MG63 (cell line): Measurements from ENCODE around the gene RICTOR. TPM values are rescaled to one million over a fixed set of nuclear protein-coding genes. Genes with fewer than 3 reads are reported as not detected.
"Not testable (repeated sequence)": the region's sequence is repeated elsewhere in the genome, so short reads cannot be mapped to it uniquely, and the experiment has no call there.

Experiments used
- DNase-seq: peaks from one replicate; pipeline ENCODE4 v3.0.0-alpha.2; 2020
- H3K27me3 ChIP-seq: fragments of 250-450 bp; sonication (Bioruptor Pico); 2 replicates; pipeline ENCODE4 v1.5.1; 2020; ENCODE audit warnings: mild to moderate bottlenecking, moderate library complexity
- H3K36me3 ChIP-seq: fragments of 250-450 bp; sonication (Bioruptor Pico); 2 replicates; pipeline ENCODE4 v1.5.1; 2020; ENCODE audit warnings: mild to moderate bottlenecking, moderate library complexity
- H3K4me3 ChIP-seq: fragments of 250-450 bp; sonication (Bioruptor Pico); 2 replicates; pipeline ENCODE4 v1.5.1; 2020; ENCODE audit warnings: mild to moderate bottlenecking, moderate library complexity
- H3K9me3 ChIP-seq: fragments of 250-450 bp; sonication (Bioruptor Pico); 2 replicates; pipeline ENCODE4 v1.5.1; 2020; ENCODE audit warnings: mild to moderate bottlenecking, moderate library complexity
- total RNA-seq: library from RNA; depleted of rRNA; stranded (reverse); fragments of >200 nt; shearing (Covaris generic); gene quantifications from 2 replicates; pipeline ENCODE4 v1.2.3, GENCODE V29; 2014; ENCODE audit warnings: low replicate concordance

Gene RICTOR
- total RNA-seq, 1 experiment from 2014 or later: 13.1 TPM

DNA sequence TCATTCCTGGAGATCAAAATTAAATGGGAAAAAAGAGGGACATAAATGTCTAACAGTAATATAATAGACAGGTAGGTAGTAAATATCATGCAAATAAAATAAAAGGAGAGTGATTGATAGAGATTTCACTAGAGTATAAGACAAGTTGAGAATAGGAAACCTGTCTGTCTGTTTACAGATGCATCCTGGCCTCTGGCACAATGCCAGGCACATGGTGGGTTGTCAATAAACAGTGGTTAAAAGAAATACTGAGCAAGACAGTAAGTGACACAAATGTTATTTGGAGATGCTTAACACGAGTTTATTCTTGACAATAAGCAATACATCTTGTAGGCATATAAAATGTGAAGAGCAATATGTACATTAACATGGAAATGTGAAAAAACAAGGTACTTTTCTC, 33.3 kb downstream of the RICTOR start:
- Histone ChIP-seq H3K27me3 (no peaks in the 10 kb centered on the region), H3K4me3 (no peak overlapping the region), H3K36me3 (no peaks in the 10 kb centered on the region; the same call in 1 of the 2 replicates), H3K9me3 (no peaks in the 10 kb centered on the region; the same call in 1 of the 2 replicates)
- DNase-seq: no peak

DNA sequence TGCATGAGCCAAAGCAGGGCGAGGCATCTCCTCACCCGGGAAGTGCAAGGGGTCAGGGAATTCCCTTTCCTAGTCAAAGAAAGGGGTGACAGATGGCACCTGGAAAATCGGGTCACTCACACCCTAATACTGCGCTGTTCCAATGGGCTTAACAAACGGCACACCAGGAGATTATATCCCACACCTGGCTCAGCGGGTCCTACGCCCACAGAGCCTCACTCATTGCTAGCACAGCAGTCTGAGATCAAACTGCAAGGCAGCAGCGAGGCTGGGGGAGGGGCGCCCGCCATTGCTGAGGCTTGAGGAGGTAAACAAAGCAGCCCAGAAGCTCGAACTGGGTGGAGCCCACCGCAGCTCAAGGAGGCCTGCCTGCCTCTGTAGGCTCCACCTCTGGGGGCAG, 39.7 kb downstream of the RICTOR start:
- not testable (repeated sequence) for H3K36me3 ChIP-seq, H3K27me3 ChIP-seq, H3K9me3 ChIP-seq, DNase-seq, H3K4me3 ChIP-seq

DNA sequence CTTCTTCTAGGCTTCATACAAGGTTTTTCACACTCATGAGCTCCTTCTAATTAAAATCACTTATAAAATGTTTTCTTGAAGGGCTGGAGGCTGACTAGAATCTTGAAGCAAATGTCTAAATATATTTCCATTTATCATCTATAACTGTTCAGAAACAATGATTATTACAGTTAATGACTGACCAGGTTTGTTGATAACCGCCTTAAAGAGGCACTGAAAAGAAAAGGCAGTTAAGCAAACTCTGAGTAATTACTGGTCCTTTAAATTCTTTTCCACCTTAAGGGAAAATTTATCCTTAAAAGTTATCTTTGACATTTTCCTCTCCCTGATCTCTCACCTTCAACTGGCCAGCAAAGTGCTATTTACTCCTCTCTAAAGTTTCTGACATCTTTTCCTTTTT, 43.2 kb downstream of the RICTOR start:
- no peaks in the 10 kb centered on the region for H3K27me3 ChIP-seq
- no peaks in the 10 kb centered on the region; the same call in 1 of the 2 replicates for H3K9me3 ChIP-seq
- no peak for DNase-seq
- no peaks in the 10 kb centered on the region for H3K36me3 ChIP-seq
- H3K4me3 ChIP-seq: no peak overlapping the region

DNA sequence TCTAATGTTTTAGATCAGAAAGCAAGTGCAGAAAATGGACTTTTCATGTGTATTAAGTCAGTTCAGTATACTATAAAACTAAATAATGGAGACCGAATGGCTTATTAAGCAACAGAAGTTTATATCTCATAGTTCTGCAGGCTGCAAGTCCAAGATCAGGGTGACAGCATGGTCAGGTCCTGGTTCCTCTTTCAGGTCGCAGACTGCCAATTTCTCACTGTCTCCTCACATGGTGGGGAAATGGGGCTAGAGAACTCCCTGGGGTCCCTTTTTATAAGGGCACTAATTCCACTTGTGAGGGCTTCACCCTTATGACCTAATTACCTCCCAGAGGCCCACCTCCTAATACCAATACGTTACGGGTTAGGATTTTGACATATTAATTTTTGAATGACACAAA, 48.7 kb downstream of the RICTOR start:
- Histone ChIP-seq H3K4me3 (no peak overlapping the region), H3K27me3 (no peaks in the 10 kb centered on the region), H3K36me3 (peaks cover 4% of the 10 kb centered on the region), H3K9me3 (no peaks in the 10 kb centered on the region; the same call in 1 of the 2 replicates)
- DNase-seq: no peak

DNA sequence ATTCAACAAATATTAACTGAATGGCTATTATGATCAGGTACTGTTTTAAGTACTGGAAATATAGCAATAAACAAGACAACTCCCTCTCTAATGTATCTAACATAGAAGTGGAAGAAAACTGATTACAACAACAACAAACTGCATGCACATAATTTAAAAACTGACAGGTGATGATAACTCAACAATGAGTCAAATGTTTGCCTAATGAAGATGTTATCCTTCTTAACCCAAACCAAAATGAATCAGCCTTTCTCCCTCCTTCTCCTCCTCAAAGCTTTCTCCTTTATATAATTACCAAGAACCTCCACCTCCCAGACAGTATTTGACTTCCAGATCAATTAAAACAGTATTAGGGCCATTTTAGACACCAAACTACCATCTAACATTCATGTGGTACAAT, 49.3 kb downstream of the RICTOR start:
- Histone ChIP-seq H3K27me3 (no peaks in the 10 kb centered on the region), H3K9me3 (no peaks in the 10 kb centered on the region; the same call in 1 of the 2 replicates), H3K4me3 (no peak overlapping the region), H3K36me3 (peaks cover 4% of the 10 kb centered on the region)
- no peak for DNase-seq

DNA sequence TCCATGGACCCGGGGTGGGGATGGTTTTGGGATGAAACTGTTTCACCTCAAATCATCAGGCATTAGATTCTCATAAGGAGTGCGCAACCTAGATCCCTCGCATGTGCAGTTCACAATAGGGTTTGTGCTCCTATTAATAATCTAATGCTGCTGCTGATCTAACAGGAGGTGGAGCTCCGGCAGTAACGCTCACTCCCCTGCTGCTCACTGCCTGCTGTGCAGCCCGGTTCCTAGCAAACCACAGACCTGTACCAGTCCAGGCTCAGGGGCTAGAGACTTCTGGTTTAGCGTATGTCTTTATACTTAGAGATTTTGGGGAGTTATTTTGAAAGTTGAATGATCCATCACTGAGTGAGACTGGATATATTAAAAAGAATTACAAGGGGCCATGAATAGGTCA, 50.2 kb downstream of the RICTOR start:
- DNase-seq: no peak
- H3K4me3 ChIP-seq: no peak overlapping the region
- no peaks in the 10 kb centered on the region for H3K27me3 ChIP-seq
- peaks cover 6% of the 10 kb centered on the region for H3K36me3 ChIP-seq
- H3K9me3 ChIP-seq: no peaks in the 10 kb centered on the region; the same call in 1 of the 2 replicates

DNA sequence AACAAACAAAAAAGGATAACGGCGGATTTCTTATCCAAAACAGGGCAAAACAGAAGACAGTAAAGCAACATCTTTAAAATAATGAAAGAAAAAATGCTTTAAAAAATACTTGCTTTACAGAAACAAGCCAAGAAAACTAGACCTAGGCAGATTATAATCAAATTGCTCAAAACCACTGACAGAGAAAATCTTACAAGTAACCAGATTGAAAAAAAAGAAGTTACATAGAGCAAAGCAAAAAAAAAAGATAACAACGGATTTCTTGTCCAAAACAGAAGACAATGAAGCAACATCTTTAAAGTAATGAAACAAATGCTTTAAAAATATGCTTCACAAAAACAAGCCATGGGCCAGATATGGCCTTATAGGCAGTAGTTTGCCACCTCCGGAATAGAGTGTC, 51.1 kb downstream of the RICTOR start:
- Histone ChIP-seq H3K9me3 (no peaks in the 10 kb centered on the region; the same call in 1 of the 2 replicates), H3K4me3 (no peak overlapping the region), H3K27me3 (no peaks in the 10 kb centered on the region), H3K36me3 (peaks cover 7% of the 10 kb centered on the region)
- DNase-seq: no peak

DNA sequence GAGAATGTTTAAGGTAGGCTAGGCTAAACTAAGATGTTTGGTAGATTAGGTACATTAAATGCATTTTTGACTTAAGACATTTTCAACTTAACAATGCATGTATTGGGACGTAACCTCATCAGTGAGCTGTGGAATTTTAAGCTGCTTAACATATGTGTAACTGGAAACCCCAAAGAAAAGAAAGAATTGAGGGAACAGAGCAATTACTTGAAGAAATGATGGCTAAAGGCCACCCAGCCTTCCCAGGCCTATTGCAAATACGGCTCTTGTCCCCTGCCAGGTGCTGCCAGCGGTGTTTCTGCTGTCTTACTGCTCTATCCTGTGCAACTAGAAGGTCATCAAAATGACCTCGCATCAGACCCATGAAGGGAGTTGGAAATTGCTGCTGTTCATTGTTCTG, 52.0 kb downstream of the RICTOR start:
- Histone ChIP-seq H3K4me3 (no peak overlapping the region), H3K9me3 (no peaks in the 10 kb centered on the region), H3K27me3 (no peaks in the 10 kb centered on the region), H3K36me3 (peaks cover 7% of the 10 kb centered on the region)
- no peak for DNase-seq

DNA sequence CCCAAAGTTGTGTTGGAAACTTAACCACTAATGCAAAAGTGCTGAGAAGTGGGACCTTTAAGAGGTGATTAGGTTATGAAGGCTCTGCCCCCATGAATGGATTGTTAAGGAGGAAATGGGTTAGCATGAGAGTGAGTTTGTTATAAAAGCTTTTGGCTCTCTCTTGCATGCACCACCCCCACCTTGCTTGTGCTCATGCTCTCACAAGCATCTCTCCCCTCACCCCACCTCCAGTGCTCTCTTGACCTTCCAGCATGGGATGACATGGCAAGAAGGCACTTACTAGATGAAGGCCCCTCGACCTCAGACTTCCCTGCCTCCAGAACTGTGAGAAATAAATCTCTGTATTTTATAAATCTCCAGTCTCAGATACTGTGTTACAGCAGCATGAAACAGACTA, 52.8 kb downstream of the RICTOR start:
- Histone ChIP-seq H3K27me3 (no peaks in the 10 kb centered on the region), H3K9me3 (no peaks in the 10 kb centered on the region), H3K36me3 (peaks cover 7% of the 10 kb centered on the region), H3K4me3 (no peak overlapping the region)
- DNase-seq: no peak

DNA sequence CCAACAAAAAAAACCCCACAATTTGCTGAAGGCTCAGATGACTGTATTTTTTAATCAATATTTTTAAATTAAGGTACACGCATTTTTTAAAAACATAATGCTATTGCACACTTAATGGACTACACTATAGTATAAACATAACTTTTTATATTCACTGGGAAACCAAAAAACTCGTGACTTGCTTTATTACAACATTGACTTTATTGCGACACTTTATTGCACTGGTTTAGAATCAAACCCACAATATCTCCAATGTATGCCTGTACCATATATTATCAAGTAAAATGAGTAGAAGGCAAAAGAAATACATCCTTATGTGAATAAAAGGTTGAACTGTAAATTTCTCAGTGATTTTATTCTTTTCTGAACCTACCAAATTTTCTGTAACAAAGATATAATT, 53.7 kb downstream of the RICTOR start:
- Histone ChIP-seq H3K4me3 (no peak overlapping the region), H3K9me3 (no peaks in the 10 kb centered on the region), H3K36me3 (peaks cover 7% of the 10 kb centered on the region), H3K27me3 (no peaks in the 10 kb centered on the region)
- DNase-seq: no peak

DNA sequence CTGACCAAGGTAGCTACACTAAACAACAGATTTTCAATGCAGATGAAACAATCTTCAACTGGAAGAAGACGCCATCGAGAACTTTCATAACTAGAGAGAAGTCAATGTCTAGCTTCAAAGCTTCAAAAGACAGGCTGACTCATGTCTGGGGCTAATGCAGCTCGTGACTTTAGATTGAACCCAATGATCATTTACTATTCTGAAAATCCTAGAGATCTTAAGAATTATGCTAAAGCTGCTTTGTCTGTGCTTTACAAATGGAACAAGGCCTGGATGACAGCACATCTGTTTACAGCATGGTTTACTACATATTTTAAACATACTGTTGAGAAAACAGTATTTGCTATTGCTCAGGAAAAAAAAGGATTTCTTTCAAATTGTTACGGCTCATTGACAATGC, 54.9 kb downstream of the RICTOR start:
- DNase-seq: no peak
- H3K9me3 ChIP-seq: no peaks in the 10 kb centered on the region
- H3K27me3 ChIP-seq: no peaks in the 10 kb centered on the region
- no peak overlapping the region for H3K4me3 ChIP-seq
- H3K36me3 ChIP-seq: peaks cover 7% of the 10 kb centered on the region

DNA sequence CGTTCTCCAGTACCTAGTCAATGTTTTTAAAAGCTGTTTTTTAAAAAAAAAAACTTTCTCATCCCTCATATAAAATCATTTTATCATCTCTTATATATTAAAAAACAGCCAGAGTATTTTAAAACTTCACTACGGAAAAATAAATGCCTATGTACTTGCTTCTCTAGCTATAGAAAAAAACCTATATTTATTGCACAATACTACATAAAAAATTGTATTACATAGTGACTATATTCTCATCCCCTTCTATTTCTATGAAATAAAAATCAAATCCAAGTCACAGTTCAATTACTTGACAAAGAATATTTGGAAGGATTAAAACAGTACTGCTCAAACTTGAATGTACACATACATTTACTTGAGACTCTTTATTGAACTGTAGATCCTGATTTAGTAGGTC, 56.7 kb downstream of the RICTOR start:
- H3K27me3 ChIP-seq: no peaks in the 10 kb centered on the region
- H3K36me3 ChIP-seq: peaks cover 17% of the 10 kb centered on the region
- DNase-seq: no peak
- no peak overlapping the region for H3K4me3 ChIP-seq
- peaks cover 13% of the 10 kb centered on the region; the same call in 1 of the 2 replicates for H3K9me3 ChIP-seq

DNA sequence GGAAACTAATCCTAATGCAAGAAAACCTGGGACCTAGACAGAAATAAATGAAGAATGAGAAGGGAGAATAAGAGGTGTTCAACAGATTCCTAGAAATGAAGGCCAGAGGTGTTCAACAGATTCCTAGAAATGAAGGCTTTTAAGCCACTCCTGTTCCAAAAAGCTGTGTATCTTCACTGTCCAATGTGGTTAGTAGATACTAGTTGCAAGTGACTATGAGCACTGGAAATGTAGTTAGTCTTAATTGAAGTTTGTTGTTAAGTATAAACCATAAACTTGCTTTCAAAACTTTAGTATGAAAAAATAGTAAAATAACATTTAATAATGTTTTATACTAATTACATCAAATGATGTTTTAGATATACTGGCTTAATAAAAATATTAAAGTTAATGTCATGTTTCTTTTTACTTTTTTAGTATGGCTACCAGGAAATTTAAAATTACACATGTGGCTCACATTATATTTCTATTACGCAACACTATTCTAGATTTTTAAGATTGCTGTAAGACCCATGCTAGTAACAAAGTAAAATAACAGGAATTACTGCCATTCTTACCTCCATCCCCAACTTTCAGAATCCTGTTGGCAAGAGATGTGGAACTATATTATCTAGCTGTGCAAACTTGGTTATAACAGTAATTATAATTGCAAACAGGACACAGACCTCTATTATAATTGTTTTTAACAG, 57.5 kb downstream of the RICTOR start:
- Histone ChIP-seq H3K4me3 (no peak overlapping the region), H3K36me3 (peaks cover 25% of the 10 kb centered on the region), H3K9me3 (peaks cover 19% of the 10 kb centered on the region; the same call in 1 of the 2 replicates), H3K27me3 (no peaks in the 10 kb centered on the region)
- DNase-seq: no peak

DNA sequence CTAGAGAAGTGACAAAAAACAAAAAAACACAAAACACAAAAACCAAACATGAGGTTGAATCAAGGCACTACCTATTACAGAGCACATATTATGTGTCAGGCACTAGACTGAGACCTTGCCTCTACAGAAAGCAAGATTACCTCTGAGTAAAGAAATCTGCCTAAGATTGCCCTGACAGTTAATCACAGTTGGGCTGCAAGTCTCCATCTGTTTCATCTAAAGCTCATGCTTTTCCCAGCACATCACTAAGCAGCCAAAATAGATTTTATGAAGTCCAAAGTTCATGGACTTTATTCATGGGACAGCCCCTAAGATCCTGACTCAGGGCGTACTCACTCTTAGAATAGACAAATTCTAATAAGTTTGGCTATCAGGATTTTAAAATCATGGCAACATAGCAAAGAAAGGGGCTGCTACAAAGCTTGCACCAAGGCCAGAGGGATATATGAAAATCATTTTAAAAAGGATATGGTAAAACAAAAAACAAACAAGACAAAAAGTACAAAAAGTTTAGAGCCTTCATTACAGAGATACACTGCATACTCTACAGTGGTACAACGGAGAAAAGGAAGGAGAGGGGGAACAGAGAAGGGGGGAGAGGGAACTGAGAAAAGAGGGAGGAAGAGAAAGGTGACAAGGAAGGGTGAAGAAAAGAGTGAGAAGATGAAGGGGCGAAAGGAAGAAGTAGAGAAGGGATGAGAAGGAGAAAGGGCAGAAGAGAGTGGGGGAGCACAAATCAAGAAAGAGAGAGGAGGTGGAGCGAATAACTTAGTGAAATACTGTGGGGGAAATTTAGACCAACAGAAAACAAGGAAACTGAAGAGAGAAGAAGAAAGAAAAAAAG, 58.2 kb downstream of the RICTOR start:
- no peaks in the 10 kb centered on the region for H3K27me3 ChIP-seq
- DNase-seq: peak; percentile 45
- H3K9me3 ChIP-seq: peaks cover 26% of the 10 kb centered on the region
- H3K36me3 ChIP-seq: peaks cover 33% of the 10 kb centered on the region
- no peak overlapping the region for H3K4me3 ChIP-seq

DNA sequence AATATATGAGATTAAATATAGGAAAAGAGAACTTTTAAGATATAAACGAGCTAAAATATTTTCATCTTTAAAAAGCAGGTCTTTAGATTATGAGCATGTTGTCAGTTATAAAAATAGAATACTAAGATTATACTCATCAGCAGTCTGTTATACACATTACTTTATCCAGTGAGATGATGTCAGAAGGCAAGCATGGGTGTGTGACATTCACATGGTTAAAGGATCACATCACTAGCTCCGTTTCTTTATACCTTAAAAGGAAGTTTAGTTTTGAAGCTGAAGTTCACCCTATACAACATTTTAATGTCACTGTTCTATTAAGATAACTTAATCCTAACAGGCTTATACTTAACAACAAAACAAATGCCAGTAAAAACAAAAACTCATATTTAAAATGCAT, 59.6 kb downstream of the RICTOR start:
- DNase-seq: peak; percentile 29
- Histone ChIP-seq H3K9me3 (peaks cover 31% of the 10 kb centered on the region), H3K27me3 (no peaks in the 10 kb centered on the region), H3K36me3 (peaks cover 31% of the 10 kb centered on the region), H3K4me3 (no peak overlapping the region)

DNA sequence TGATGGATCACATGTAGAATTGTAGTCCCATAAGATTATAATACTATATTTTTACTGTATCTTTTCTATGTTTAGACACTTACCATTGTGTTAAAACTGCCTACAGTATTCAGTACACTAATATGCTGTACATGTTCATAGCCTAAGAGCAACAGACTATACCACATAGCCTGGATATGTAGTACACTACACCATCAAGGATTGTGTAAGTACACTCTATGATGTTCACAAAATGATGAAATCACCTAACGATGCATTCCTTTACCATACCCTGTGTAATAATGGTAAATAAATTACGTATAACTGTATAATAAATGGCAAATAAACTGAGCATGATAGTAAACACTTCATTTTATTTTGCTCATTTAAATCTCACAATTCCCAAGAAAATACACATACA, 60.3 kb downstream of the RICTOR start:
- DNase-seq: no peak
- H3K27me3 ChIP-seq: no peaks in the 10 kb centered on the region
- peaks cover 31% of the 10 kb centered on the region for H3K36me3 ChIP-seq
- peaks cover 31% of the 10 kb centered on the region for H3K9me3 ChIP-seq
- H3K4me3 ChIP-seq: no peak overlapping the region

DNA sequence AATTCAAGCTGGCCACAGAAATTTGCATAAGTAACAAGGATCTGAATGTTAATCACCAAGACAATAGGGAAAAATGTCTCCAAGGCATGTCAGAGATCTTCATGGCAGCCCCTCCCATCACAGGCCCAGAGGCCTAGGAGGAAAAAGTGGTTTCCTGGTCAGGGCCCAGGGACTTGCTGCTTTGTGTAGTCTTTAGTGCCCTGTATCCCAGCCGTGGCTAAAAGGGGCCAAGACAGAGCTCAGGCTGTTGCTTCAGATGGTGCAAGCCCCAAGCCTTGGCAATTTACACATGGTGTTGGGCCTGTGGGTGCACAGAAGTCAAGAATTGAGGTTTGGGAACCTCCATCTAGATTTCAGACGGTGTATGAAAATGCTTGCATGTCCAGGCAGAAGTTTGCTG, 63.2 kb downstream of the RICTOR start:
- H3K4me3 ChIP-seq, H3K27me3 ChIP-seq, DNase-seq: not testable (repeated sequence)

DNA sequence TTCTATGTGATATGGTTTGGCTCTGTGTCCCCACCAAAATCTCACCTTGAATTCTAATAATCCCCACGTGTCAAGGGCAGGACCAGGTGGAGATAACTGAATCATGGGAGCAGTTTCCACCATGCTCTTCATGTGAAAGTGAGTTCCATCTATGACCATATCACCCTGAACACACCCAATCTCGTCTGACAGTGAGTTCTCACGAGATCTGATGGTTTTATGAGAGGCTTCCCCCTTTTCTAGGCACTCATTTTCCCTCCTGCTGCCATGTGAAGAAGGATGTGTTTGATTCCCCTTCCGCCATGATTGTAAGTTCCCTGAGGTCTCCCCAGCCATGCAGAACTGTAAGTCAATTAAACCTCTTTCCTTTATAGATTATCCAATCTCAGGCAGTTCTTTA, 64.2 kb downstream of the RICTOR start:
- no peak for DNase-seq
- no peaks in the 10 kb centered on the region for H3K27me3 ChIP-seq
- H3K9me3 ChIP-seq: peaks cover 31% of the 10 kb centered on the region
- H3K4me3 ChIP-seq: no peak overlapping the region
- H3K36me3 ChIP-seq: peaks cover 31% of the 10 kb centered on the region

More for the DNA sequence above, 63.2 kb downstream of the RICTOR start:
- peaks cover 31% of the 10 kb centered on the region for H3K36me3 ChIP-seq
- H3K9me3 ChIP-seq: peaks cover 31% of the 10 kb centered on the region
